Measurements from ENCODE around the gene UQCRHL.

GRCh38 chr1:15760520-15761211 is 46.8 kb downstream of the UQCRHL start:
- TF ChIP-seq CTCF (IDR thresholded peaks at IDR 0.05; ENCODE audit: low read depth, low read length), result no peak
- no peak for TF ChIP-seq EZH2phosphoT487 (IDR thresholded peaks at IDR 0.05; ENCODE audit: low read depth)
